IMR-90 (cell line): ENCODE results near the gene FAM90A1. TPM values are rescaled to one million over a fixed set of nuclear protein-coding genes. Genes with fewer than 3 reads are reported as not detected.
"Not testable (repeated sequence)": the region's sequence is repeated elsewhere in the genome, so short reads cannot be mapped to it uniquely, and the experiment has no call there.

Experiments used
- ATAC-seq: fragments of 200-7000 bp; cut with Tn5 transposase; 2 replicates; pipeline ENCODE4 v1.9.1; 2020; ENCODE audit warnings: low read depth, mild to moderate bottlenecking, moderate library complexity
- BruUV-seq: library from RNA; stranded (reverse); fragments of 400-500 nt; replicated peaks from 2 replicates; lab custom pipeline; 2021; lab: Mats Ljungman, UMichigan
- CTCF ChIA-PET: fragments of 300-600 bp; formaldehyde crosslinking; extraction: SDS; loops from one replicate; lab custom pipeline; 2021; ENCODE audit warnings: antibody characterized with exemption; lab: Yijun Ruan, JAX
- POLR2A ChIA-PET: fragments of 300-600 bp; sonication (Branson Sonifier 250); formaldehyde crosslinking; loops from one replicate; lab custom pipeline; 2022; ENCODE audit warnings: antibody characterized with exemption; ENCODE audit not compliant: unreplicated experiment; lab: Charles Lee
- DNase-seq: peaks from one replicate; pipeline ENCODE4 v3.0.0; 2013
- H2AFZ ChIP-seq: replicated peaks from 2 replicates; pipeline ENCODE3; 2013; ENCODE audit warnings: low read length, mild to moderate bottlenecking; ENCODE audit not compliant: poor library complexity
- H2AK5ac ChIP-seq: 2 replicates; pipeline ENCODE4 v1.6.1; 2013; ENCODE audit warnings: low read depth, low read length, inconsistent platforms
- H2AK9ac ChIP-seq: replicated peaks from 2 replicates; pipeline ENCODE3; 2013; ENCODE audit warnings: mild to moderate bottlenecking, low read depth, low read length, moderate library complexity; ENCODE audit not compliant: poor library complexity
- H2BK120ac ChIP-seq: 2 replicates; pipeline ENCODE4 v1.6.1; 2013; ENCODE audit warnings: low read depth, low read length, inconsistent platforms
- H2BK15ac ChIP-seq: 3 replicates; pipeline ENCODE4 v1.6.1; 2013; ENCODE audit warnings: low read depth, low read length, inconsistent platforms
- H2BK20ac ChIP-seq: 2 replicates; pipeline ENCODE4 v1.6.1; 2013; ENCODE audit warnings: low read depth, mild to moderate bottlenecking, inconsistent platforms, low read length, moderate library complexity
- H2BK5ac ChIP-seq: 2 replicates; pipeline ENCODE4 v1.6.1; 2013; ENCODE audit warnings: mild to moderate bottlenecking, low read depth, low read length, inconsistent platforms; ENCODE audit not compliant: poor library complexity, severe bottlenecking
- H3K14ac ChIP-seq: replicated peaks from 2 replicates; pipeline ENCODE4 v1.6.1; 2013; ENCODE audit warnings: low read depth, low read length, inconsistent platforms
- H3K18ac ChIP-seq: 2 replicates; pipeline ENCODE4 v1.6.1; 2013; ENCODE audit warnings: low read depth, low read length, control low read depth
- H3K23ac ChIP-seq: 2 replicates; pipeline ENCODE4 v1.6.1; 2013; ENCODE audit warnings: low read depth, low read length, inconsistent platforms
- H3K27ac ChIP-seq: 2 replicates; pipeline ENCODE4 v1.5.1; 2013; ENCODE audit warnings: mild to moderate bottlenecking, control low read depth, low read length; ENCODE audit not compliant: insufficient read depth
- H3K27me3 ChIP-seq: 2 replicates; pipeline ENCODE4 v1.6.1; 2013; ENCODE audit warnings: low read length; ENCODE audit not compliant: control insufficient read depth, insufficient read depth
- H3K36me3 ChIP-seq: 2 replicates; pipeline ENCODE4 v1.6.1; 2013; ENCODE audit warnings: low read length, mixed read lengths; ENCODE audit not compliant: control insufficient read depth, insufficient read depth
- H3K4ac ChIP-seq: 2 replicates; pipeline ENCODE4 v1.6.1; 2013; ENCODE audit warnings: low read depth, low read length, inconsistent platforms
- H3K4me1 ChIP-seq: 2 replicates; pipeline ENCODE4 v1.6.1; 2013; ENCODE audit warnings: low read length, mixed read lengths; ENCODE audit not compliant: control insufficient read depth, insufficient read depth
- H3K4me2 ChIP-seq: 2 replicates; pipeline ENCODE4 v1.6.1; 2013; ENCODE audit warnings: low read depth, mild to moderate bottlenecking, control low read depth, low read length, moderate library complexity
- H3K4me3 ChIP-seq: 2 replicates; pipeline ENCODE4 v1.5.1; 2013; ENCODE audit warnings: low read depth, mild to moderate bottlenecking, control low read depth, low read length, moderate library complexity; ENCODE audit not compliant: insufficient read depth
- H3K56ac ChIP-seq: 2 replicates; pipeline ENCODE4 v1.6.1; 2013; ENCODE audit warnings: low read length, inconsistent platforms; ENCODE audit not compliant: insufficient read depth; ENCODE audit errors: extremely low read depth
- H3K79me1 ChIP-seq, 2 experiments: 2 replicates each; pipeline ENCODE4 v1.6.1; 2013; ENCODE audit warnings: low read length in 2 of 2, inconsistent platforms in 1 of 2, low read depth in 1 of 2
- H3K9ac ChIP-seq: 2 replicates; pipeline ENCODE4 v1.6.1; 2013; ENCODE audit warnings: low read depth, low read length, control low read depth
- H3K9me1 ChIP-seq: 2 replicates; pipeline ENCODE4 v1.6.1; 2013; ENCODE audit warnings: low read length, inconsistent platforms; ENCODE audit not compliant: insufficient read depth
- H3K9me3 ChIP-seq: 2 replicates; pipeline ENCODE4 v1.6.1; 2013; ENCODE audit warnings: low read length; ENCODE audit not compliant: control insufficient read depth, insufficient read depth
- H4K20me1 ChIP-seq: 2 replicates; pipeline ENCODE4 v1.6.1; 2013; ENCODE audit warnings: low read length, inconsistent platforms; ENCODE audit not compliant: insufficient read depth
- H4K5ac ChIP-seq: 2 replicates; pipeline ENCODE4 v1.6.1; 2013; ENCODE audit warnings: mild to moderate bottlenecking, low read depth, low read length, control low read depth
- H4K8ac ChIP-seq, 2 experiments: 2 replicates each; pipeline ENCODE4 v1.6.1; 2013; ENCODE audit warnings: low read depth in 2 of 2, low read length in 2 of 2, control low read depth in 1 of 2, inconsistent platforms in 1 of 2
- H4K91ac ChIP-seq: 2 replicates; pipeline ENCODE4 v1.6.1; 2013; ENCODE audit warnings: low read depth, low read length, inconsistent platforms; ENCODE audit not compliant: insufficient read depth
- MAFK ChIP-seq: IDR thresholded peaks from 2 replicates; pipeline ENCODE4 v1.6.1; 2012; ENCODE audit warnings: low read depth, low read length, improper control_type of control experiment
- NFE2L2 ChIP-seq: fragments of 150-350 bp; IDR thresholded peaks from 2 replicates; pipeline ENCODE4 v1.6.1; 2016; ENCODE audit warnings: low read depth, mild to moderate bottlenecking, low read length
- WGBS, 2 experiments: methylation state at CpG; one replicate each; pipeline versions ENCODE4 v1.1.5 to v1.1.7; 2013; ENCODE audit warnings: missing lambda C conversion rate in 2 of 2; ENCODE audit not compliant: insufficient read length in 1 of 2; ENCODE audit errors: extremely low coverage in 2 of 2; 5-methylcytosine and 5-hydroxymethylcytosine counted together
- dilution Hi-C: fragments of 300-500 bp; cut with HindIII; formaldehyde crosslinking; loops from one replicate; pipeline ENCODE4 v1.14.3; 2018; ENCODE audit warnings: low sequenced_read_pairs; ENCODE audit not compliant: unreplicated experiment
- in situ Hi-C: fragments of 300-500 bp; cut with MboI; formaldehyde crosslinking; loops from 3 replicates; pipeline ENCODE4 v1.14.3; 2019; ENCODE audit warnings: low sequenced_read_pairs, inconsistent platforms, mixed read lengths
- intact Hi-C: fragments of 100-400 bp; cut with micrococcal nuclease; formaldehyde crosslinking; loops from 2 replicates; pipeline ENCODE4 v1.10.0; 2022
- polyA plus RNA-seq, 3 experiments: library from polyadenylated mRNA; depleted of rRNA; stranded (reverse); fragments of >200 nt; gene quantifications; 2 replicates each; pipeline ENCODE4 v1.2.3, GENCODE V29; 2012; ENCODE audit warnings: low replicate concordance in 1 of 3
- total RNA-seq: library from RNA; depleted of rRNA; stranded (reverse); fragments of >200 nt; gene quantifications from 2 replicates; pipeline ENCODE4 v1.2.3, GENCODE V29; 2012

Gene FAM90A1
- total and polyA plus RNA-seq, 2 of the 4 experiments (the other 2 are of a cell fraction): 0.09 TPM; not detected in 1

DNA sequence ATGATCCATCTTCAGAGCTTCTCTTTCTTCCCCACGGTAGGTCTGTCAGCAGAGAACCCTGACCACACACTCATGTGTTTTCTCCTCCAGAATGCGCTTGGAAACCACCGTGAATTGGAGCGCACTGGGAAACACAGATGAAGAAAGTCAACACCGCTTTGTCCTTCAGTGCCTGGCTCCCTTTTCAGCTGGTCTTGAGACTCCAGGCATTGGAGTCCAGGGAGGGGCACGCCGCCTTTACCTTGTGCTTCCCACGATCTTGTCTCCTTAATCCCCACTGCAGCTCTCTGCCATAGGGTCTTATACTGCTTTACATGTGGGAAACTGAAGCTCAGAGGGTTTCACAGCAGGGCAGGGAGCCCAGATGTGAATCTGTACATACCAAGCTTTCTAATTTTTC lies 1.1 kb downstream of the FAM90A1 start:
- Histone ChIP-seq H4K20me1 (no peaks in the 10 kb centered on the region), H3K27ac (no peak overlapping the region), H3K14ac (no peak overlapping the region), H2BK120ac (no peak overlapping the region), H3K4me2 (no peak overlapping the region), H3K4ac (no peak overlapping the region), H3K4me1 (no peaks in the 10 kb centered on the region; the same call in 1 of the 2 replicates), H2AK5ac (no peak overlapping the region), H3K36me3 (no peaks in the 10 kb centered on the region), H3K9me1 (no peaks in the 10 kb centered on the region), H2BK20ac (no peak overlapping the region), H3K27me3 (no peaks in the 10 kb centered on the region), H4K91ac (no peak overlapping the region), H3K9ac (no peak overlapping the region), H3K9me3 (peaks cover 2% of the 10 kb centered on the region; the same call in 1 of the 2 replicates), H3K23ac (no peak overlapping the region), H4K5ac (no peak overlapping the region), H2BK5ac (no peak overlapping the region), H3K4me3 (no peak overlapping the region), H3K79me1 (no peaks in the 10 kb centered on the region), H2AK9ac (no peak overlapping the region), H4K8ac (no peak overlapping the region), H3K56ac (no peak overlapping the region), H3K18ac (no peak overlapping the region), H2AFZ (no peak overlapping the region), H2BK15ac (no peak overlapping the region)
- TF ChIP-seq MAFK (no peak), NFE2L2 (no peak)
- WGBS, 2 experiments: 96% methylated on average over 4 of the region's 8 CpGs; no CpG with 5 or more reads in 1 of the 2 experiments
- ATAC-seq: no peak
- CTCF ChIA-PET: no interaction called here
- POLR2A ChIA-PET: no interaction called here
- BruUV-seq: no TSS peak
- dilution Hi-C loops: no loop called here
- in situ Hi-C loops: no loop called here
- DNase-seq: no peak
- intact Hi-C loops: no loop called here

DNA sequence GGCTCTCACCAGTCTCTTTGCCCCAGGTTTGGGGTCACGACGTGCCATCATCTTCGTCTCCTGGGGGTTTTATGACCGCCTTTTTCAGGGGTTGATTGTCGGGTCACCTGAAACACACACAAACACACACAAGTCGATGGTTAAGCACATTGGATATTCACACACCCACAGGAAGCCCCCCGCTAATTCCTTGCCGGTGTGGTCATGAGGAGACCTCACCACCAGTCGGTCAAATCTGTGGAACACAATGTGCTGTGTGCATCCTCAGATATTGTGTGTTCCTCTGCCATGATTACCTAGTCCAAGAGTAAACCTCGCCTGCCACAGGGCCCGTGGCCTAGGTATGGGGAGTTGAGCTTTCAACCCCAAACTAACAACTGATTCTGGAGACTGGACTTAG lies 2.6 kb downstream of the FAM90A1 start:
- CTCF ChIA-PET, H4K8ac ChIP-seq, H3K9me3 ChIP-seq, H3K23ac ChIP-seq, ATAC-seq, intact Hi-C loops, H4K91ac ChIP-seq, dilution Hi-C loops, H4K5ac ChIP-seq, H3K4me1 ChIP-seq, H3K79me1 ChIP-seq, H2BK15ac ChIP-seq, H2BK120ac ChIP-seq, H2AK5ac ChIP-seq, H3K18ac ChIP-seq, H2BK20ac ChIP-seq, H2AK9ac ChIP-seq, H3K9me1 ChIP-seq, in situ Hi-C loops, H2AFZ ChIP-seq, POLR2A ChIA-PET, H3K27me3 ChIP-seq, H3K4me2 ChIP-seq, DNase-seq, H3K4ac ChIP-seq, H3K14ac ChIP-seq, H3K56ac ChIP-seq, H3K9ac ChIP-seq, BruUV-seq, H3K36me3 ChIP-seq, H4K20me1 ChIP-seq, H3K4me3 ChIP-seq, H3K27ac ChIP-seq, H2BK5ac ChIP-seq: not testable (repeated sequence)
- no CpG with 5 or more reads among the region's 11 CpGs for WGBS, 2 experiments
